ENCODE measurements around the gene MARCHF3.

- TF ChIP-seq TFE3 (CRISPR knock-in tag; IDR thresholded peaks at IDR 0.05) = no peak
- no peak for TF ChIP-seq ZNF407 (CRISPR knock-in tag; IDR thresholded peaks at IDR 0.05; ENCODE audit: not compliant biosample characterization)
- no peak for TF ChIP-seq NFE2L2 (IDR thresholded peaks at IDR 0.05; ENCODE audit: low read length)
- TF ChIP-seq RAD21 (CRISPR knock-in tag; IDR thresholded peaks at IDR 0.05) = no peak
- no peak for TF ChIP-seq TAF1 (CRISPR knock-in tag; IDR thresholded peaks at IDR 0.05)
- TF ChIP-seq EZH2 (conservative IDR thresholded peaks at IDR 0.05; ENCODE audit: low read depth, low read length) = no peak
- TF ChIP-seq BHLHE40 (IDR thresholded peaks at IDR 0.05; ENCODE audit: low read length) = no peak
- no peak for TF ChIP-seq ZNF569 (CRISPR knock-in tag; IDR thresholded peaks at IDR 0.05; ENCODE audit: borderline replicate concordance)
- TF ChIP-seq REST (IDR thresholded peaks at IDR 0.05; ENCODE audit: borderline replicate concordance in 1 of 2, low read depth in 1 of 2, low read length in 2 of 2) = no peak
Observed at GRCh38 chr5:126826619-126827215, 203.6 kb downstream of the MARCHF3 start.
